SK-N-MC (cell line): Measurements from ENCODE around the gene DDX3X.

Experiments
- EZH2 ChIP-seq: fragments of 200-600 bp; sonication (generic); IDR thresholded peaks from one replicate; pipeline ENCODE4 v1.6.1; 2017; ENCODE audit warnings: antibody characterized with exemption
- POLR2AphosphoS5 ChIP-seq: IDR thresholded peaks from 2 replicates; pipeline ENCODE4 v1.6.1; 2012; ENCODE audit warnings: mild to moderate bottlenecking, low read depth, low read length, borderline replicate concordance

DNA sequence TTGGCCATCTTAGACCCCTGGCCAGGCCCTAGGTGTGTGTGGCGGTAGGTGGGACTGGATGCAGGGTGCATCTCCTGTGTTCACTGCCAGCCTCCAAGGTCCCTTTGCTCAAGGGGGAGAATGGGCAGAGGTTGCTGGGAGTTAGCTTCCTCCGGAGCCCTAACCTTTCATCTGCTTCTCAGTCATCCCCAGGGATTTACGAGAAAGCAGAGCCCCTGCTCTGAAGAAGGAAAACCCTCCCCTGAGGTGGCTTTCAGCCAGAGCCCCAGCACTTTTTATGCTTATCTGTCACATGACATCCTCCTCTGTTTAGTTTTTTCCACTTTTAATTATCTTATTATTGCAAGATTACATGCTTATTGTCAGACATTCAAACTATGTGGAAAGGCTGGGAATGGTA is 44.9 kb upstream of the DDX3X start:
- TF ChIP-seq EZH2 (no peak), POLR2AphosphoS5 (no peak)
